ENCODE results near the gene PCDH9.

The PCDH9 gene

DNA sequence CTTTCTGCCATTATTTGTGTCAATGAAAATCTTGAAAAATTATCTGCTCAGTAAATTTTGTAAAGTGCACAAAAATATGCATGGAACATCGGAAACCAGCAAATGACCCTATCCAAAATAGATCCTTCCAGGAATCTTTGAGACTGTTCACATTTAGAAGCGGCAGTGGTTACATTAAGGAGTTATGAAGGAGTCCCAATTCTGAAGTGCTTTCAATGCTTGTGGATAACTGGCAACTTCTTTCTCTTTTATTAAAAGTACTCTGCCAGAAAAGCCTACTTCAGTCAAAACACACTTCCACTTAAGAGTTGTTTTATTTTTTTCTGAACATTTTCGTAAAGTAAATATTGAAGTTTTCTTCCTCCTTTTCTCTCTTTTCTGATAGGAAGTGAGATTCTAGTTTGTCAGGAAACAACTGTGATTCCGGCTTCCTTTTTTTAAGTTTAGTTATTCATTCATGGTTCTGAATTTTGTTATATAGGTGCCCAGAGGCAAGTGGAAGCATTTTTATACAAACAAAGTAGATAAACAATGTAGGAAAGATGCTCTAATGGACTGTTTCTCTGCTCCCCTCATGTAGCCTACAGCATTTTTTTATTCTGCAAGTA is 83.5 kb downstream of the PCDH9 start:
- Histone ChIP-seq H3K9me3 (ENCODE audit: control insufficient read depth, low read length) (no peaks in the 10 kb centered on the region), H3K27ac (ENCODE audit: insufficient read depth, low read depth, low read length, poor library complexity, severe bottlenecking) (no peak overlapping the region), H3K4me3 (ENCODE audit: insufficient read depth, low read depth, low read length) (no peak overlapping the region), H3K4me1 (ENCODE audit: control insufficient read depth, insufficient read depth, low read length) (peaks cover 16% of the 10 kb centered on the region), H3K36me3 (ENCODE audit: control insufficient read depth, insufficient read depth, low read length) (no peaks in the 10 kb centered on the region), H3K27me3 (ENCODE audit: control insufficient read depth, insufficient read depth, low read length, poor library complexity, severe bottlenecking) (no peaks in the 10 kb centered on the region)
- 91 to 93% methylated on average over 2 to 3 of the region's 4 CpGs for WGBS, 2 experiments

DNA sequence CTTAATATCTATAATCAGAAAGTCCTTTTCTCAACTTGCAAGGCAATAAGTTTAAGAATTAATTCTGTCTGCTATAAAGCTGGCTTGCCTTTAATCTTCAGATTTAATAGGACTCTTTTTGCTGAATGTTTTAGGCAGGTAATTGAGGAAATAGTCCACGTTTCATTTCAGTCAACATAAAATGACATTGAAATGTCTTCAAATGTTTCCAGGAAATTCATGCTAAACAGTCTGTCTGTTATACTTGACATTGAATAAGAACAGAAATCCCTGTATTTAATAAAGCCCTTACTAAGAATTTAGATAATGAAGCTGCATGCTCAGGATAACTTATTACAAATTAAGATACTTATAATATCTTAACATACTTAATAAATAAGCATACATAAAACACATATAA is 84.2 kb downstream of the PCDH9 start:
- H3K27ac ChIP-seq (ENCODE audit: insufficient read depth, low read depth, low read length, poor library complexity, severe bottlenecking) = no peak overlapping the region
- 91 to 100% methylated on average over 1 of the region's 1 CpG for WGBS, 2 experiments
- H3K27me3 ChIP-seq (ENCODE audit: control insufficient read depth, insufficient read depth, low read length, poor library complexity, severe bottlenecking) = no peaks in the 10 kb centered on the region
- H3K36me3 ChIP-seq (ENCODE audit: control insufficient read depth, insufficient read depth, low read length) = no peaks in the 10 kb centered on the region
- H3K4me3 ChIP-seq (ENCODE audit: insufficient read depth, low read depth, low read length) = no peak overlapping the region
- no peaks in the 10 kb centered on the region for H3K9me3 ChIP-seq (ENCODE audit: control insufficient read depth, low read length)
- H3K4me1 ChIP-seq (ENCODE audit: control insufficient read depth, insufficient read depth, low read length) = peaks cover 16% of the 10 kb centered on the region

DNA sequence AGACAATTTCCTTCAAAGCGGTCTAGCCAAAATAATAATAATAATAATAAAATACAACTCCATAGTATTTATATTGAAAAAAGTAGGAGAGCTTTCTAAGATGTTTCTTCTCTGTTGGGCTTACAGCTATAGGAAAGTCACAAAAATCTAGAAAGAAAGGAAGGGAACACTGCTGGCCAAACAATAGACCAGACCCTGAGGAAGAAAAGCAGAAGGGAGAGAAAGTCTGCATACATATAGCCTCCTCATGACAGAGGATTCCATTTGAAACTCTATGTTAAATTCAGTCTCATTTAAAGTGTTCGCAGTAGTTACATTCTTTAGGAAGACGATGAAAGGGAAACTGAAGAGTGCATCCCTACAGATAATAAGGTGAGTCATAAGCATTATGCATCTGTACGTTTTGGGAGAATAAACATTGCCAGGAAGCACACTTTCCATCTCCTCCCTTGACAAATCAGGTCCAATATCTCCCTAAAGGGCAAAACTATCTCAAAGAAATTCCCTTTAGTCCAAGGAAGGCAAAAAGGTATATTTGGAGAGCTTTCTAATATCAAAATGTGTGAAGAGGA is 86.5 kb downstream of the PCDH9 start:
- Histone ChIP-seq H3K9me3 (ENCODE audit: control insufficient read depth, low read length) (no peaks in the 10 kb centered on the region), H3K36me3 (ENCODE audit: control insufficient read depth, insufficient read depth, low read length) (no peaks in the 10 kb centered on the region), H3K27ac (ENCODE audit: insufficient read depth, low read depth, low read length, poor library complexity, severe bottlenecking) (no peak overlapping the region), H3K27me3 (ENCODE audit: control insufficient read depth, insufficient read depth, low read length, poor library complexity, severe bottlenecking) (no peaks in the 10 kb centered on the region), H3K4me1 (ENCODE audit: control insufficient read depth, insufficient read depth, low read length) (peaks cover 16% of the 10 kb centered on the region), H3K4me3 (ENCODE audit: insufficient read depth, low read depth, low read length) (no peak overlapping the region)
- 79 to 85% methylated on average over 3 of the region's 4 CpGs for WGBS, 2 experiments

DNA sequence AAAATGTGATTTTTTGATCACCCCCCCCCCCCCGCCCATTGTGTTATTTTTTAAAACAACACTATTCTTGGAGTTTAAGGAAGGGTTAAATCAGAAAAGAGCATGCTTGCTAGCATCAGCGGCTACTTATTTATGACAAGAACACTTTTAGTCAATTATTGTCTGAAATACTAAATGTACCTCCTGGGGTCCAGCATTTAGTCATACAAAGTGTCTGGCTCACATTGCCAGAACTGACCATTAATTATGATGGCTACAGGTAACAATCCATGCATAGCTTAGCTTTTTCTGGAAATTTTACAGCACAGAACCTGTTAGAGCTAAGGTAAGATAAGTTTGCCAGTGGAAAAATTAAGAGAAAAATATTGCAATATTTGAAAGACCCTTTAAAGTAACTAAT is 90.1 kb downstream of the PCDH9 start:
- Histone ChIP-seq H3K4me3 (ENCODE audit: insufficient read depth, low read depth, low read length) (no peak overlapping the region), H3K27ac (ENCODE audit: insufficient read depth, low read depth, low read length, poor library complexity, severe bottlenecking) (no peak overlapping the region), H3K27me3 (ENCODE audit: control insufficient read depth, insufficient read depth, low read length, poor library complexity, severe bottlenecking) (no peaks in the 10 kb centered on the region), H3K36me3 (ENCODE audit: control insufficient read depth, insufficient read depth, low read length) (no peaks in the 10 kb centered on the region), H3K4me1 (ENCODE audit: control insufficient read depth, insufficient read depth, low read length) (no peaks in the 10 kb centered on the region), H3K9me3 (ENCODE audit: control insufficient read depth, low read length) (no peaks in the 10 kb centered on the region)
- WGBS, 2 experiments = 80 to 91% methylated on average over 1 of the region's 2 CpGs

DNA sequence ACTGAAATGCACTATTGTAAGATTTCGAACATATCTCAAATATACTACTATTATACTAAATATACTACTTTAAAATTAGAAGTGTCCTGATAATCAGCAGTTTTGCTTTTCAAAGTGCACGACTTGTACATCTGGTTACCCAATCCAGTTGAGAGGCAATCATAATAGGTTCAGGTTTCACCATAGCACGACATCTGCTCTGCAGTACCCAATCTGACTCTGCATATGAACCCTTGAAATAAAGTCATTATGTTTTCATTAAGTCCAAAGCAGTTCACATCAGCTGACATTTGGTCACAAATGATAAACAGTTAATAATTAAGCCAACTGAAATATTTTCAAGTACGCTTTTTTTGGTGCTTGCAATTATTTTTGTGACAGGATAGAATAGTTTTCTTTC is 90.6 kb downstream of the PCDH9 start:
- no peaks in the 10 kb centered on the region for H3K27me3 ChIP-seq (ENCODE audit: control insufficient read depth, insufficient read depth, low read length, poor library complexity, severe bottlenecking)
- no peak overlapping the region for H3K4me3 ChIP-seq (ENCODE audit: insufficient read depth, low read depth, low read length)
- 89 to 90% methylated on average over 2 to 3 of the region's 4 CpGs for WGBS, 2 experiments
- H3K36me3 ChIP-seq (ENCODE audit: control insufficient read depth, insufficient read depth, low read length) = no peaks in the 10 kb centered on the region
- H3K9me3 ChIP-seq (ENCODE audit: control insufficient read depth, low read length) = no peaks in the 10 kb centered on the region
- H3K27ac ChIP-seq (ENCODE audit: insufficient read depth, low read depth, low read length, poor library complexity, severe bottlenecking) = no peak overlapping the region
- no peaks in the 10 kb centered on the region for H3K4me1 ChIP-seq (ENCODE audit: control insufficient read depth, insufficient read depth, low read length)

DNA sequence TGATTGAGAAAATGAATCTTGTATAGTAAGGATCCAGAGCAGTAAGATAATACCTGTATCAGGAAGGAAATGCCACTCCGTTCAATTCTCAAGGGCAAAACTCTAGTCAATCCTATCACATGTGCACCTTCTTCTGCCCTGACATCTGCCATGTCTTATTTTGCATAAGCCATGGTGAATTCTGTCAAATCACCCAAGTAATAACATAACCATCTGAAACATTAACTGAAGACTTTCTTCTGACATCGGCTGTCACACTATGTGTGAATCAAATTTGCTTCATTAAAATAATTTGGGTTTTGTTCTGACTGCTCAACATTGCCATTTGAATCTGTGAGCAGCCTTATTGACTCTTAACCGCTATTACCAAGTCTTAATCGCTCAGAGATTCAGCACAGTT is 91.2 kb downstream of the PCDH9 start:
- Histone ChIP-seq H3K4me1 (ENCODE audit: control insufficient read depth, insufficient read depth, low read length) (no peaks in the 10 kb centered on the region), H3K36me3 (ENCODE audit: control insufficient read depth, insufficient read depth, low read length) (no peaks in the 10 kb centered on the region), H3K4me3 (ENCODE audit: insufficient read depth, low read depth, low read length) (no peak overlapping the region), H3K27ac (ENCODE audit: insufficient read depth, low read depth, low read length, poor library complexity, severe bottlenecking) (no peak overlapping the region), H3K9me3 (ENCODE audit: control insufficient read depth, low read length) (no peaks in the 10 kb centered on the region), H3K27me3 (ENCODE audit: control insufficient read depth, insufficient read depth, low read length, poor library complexity, severe bottlenecking) (no peaks in the 10 kb centered on the region)
- WGBS, 2 experiments = 93 to 96% methylated on average over 4 of the region's 4 CpGs

DNA sequence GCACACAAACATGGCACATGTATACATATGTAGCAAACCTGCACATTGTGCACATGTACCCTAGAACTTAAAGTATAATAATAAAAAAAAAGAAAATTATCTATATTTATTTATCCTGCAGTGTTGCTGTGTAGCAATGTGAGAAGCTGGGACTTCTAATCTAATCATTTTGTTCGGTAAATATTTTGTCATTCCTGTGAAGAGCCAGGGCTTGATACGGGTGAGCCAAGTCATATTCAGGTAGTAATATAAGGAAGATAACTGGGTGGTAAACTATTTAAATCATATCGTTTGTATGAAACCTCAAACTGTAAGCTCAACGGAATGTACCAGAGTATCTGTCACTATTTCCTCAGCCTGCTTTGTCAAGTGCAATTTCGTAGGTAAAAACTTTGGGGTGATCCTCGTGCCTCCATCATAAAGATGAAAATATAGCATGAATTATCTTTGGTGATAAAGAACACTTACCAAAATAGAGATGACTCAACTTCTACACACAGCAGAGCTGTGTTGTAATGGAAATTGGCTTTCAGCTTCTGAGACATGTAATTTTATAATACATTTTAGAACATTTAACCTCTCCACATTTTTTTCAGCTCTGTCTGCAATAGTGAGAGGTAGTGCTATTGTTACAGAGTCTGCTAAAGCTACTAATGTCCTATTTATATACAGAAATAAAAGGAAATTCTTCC is 92.9 kb downstream of the PCDH9 start:
- Histone ChIP-seq H3K9me3 (ENCODE audit: control insufficient read depth, low read length) (no peaks in the 10 kb centered on the region), H3K4me1 (ENCODE audit: control insufficient read depth, insufficient read depth, low read length) (no peaks in the 10 kb centered on the region), H3K27ac (ENCODE audit: insufficient read depth, low read depth, low read length, poor library complexity, severe bottlenecking) (no peak overlapping the region), H3K4me3 (ENCODE audit: insufficient read depth, low read depth, low read length) (no peak overlapping the region), H3K36me3 (ENCODE audit: control insufficient read depth, insufficient read depth, low read length) (no peaks in the 10 kb centered on the region), H3K27me3 (ENCODE audit: control insufficient read depth, insufficient read depth, low read length, poor library complexity, severe bottlenecking) (no peaks in the 10 kb centered on the region)
- 92% methylated on average over 4 to 5 of the region's 6 CpGs for WGBS, 2 experiments

DNA sequence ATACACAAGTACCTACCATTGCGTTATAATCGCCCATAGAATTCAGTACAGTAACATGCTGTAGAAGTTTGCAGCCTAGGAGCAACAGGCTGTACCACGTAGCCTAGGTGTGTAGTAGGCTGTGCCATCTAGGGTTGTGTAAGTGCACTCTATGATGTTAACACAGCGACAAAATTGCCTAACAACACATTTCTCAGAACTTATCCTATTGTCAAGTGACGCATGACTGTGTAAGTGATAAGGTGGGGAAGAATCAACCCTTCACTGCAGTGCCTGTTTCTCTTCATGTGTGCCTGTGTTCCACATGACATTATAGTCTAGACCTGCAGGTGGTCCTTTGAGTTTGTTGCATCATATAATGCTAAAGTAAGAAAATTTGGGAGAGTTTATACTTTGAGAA is 94.0 kb downstream of the PCDH9 start:
- H3K27me3 ChIP-seq (ENCODE audit: control insufficient read depth, insufficient read depth, low read length, poor library complexity, severe bottlenecking) = no peaks in the 10 kb centered on the region
- WGBS, 2 experiments = 94 to 97% methylated on average over 4 to 5 of the region's 5 CpGs

DNA sequence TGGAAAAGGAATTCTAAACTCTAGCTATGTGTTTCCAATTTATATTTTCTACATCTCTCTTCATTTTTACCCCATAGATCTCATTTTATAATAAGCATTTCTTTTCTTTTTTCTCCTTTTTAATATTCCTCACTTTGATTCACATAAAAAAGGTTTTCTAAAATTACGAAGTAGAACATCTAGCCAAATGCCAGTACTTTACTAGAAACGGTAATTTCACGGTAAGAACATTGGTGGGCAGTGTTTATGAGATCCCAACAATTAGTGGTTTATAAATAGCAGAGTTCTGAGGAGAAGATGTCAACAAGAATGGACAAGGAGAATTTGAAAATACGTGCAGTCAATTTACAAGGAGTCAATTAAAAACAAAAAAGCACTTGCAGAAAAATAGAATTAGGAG is 94.8 kb downstream of the PCDH9 start:
- 97 to 98% methylated on average over 4 of the region's 4 CpGs for WGBS, 2 experiments
- Histone ChIP-seq H3K4me1 (ENCODE audit: control insufficient read depth, insufficient read depth, low read length) (no peaks in the 10 kb centered on the region), H3K27ac (ENCODE audit: insufficient read depth, low read depth, low read length, poor library complexity, severe bottlenecking) (no peak overlapping the region), H3K36me3 (ENCODE audit: control insufficient read depth, insufficient read depth, low read length) (no peaks in the 10 kb centered on the region), H3K27me3 (ENCODE audit: control insufficient read depth, insufficient read depth, low read length, poor library complexity, severe bottlenecking) (no peaks in the 10 kb centered on the region), H3K9me3 (ENCODE audit: control insufficient read depth, low read length) (no peaks in the 10 kb centered on the region), H3K4me3 (ENCODE audit: insufficient read depth, low read depth, low read length) (no peak overlapping the region)

More for the DNA sequence above, 94.0 kb downstream of the PCDH9 start:
- Histone ChIP-seq H3K27ac (ENCODE audit: insufficient read depth, low read depth, low read length, poor library complexity, severe bottlenecking) (no peak overlapping the region), H3K9me3 (ENCODE audit: control insufficient read depth, low read length) (no peaks in the 10 kb centered on the region), H3K4me1 (ENCODE audit: control insufficient read depth, insufficient read depth, low read length) (no peaks in the 10 kb centered on the region), H3K36me3 (ENCODE audit: control insufficient read depth, insufficient read depth, low read length) (no peaks in the 10 kb centered on the region), H3K4me3 (ENCODE audit: insufficient read depth, low read depth, low read length) (no peak overlapping the region)

DNA sequence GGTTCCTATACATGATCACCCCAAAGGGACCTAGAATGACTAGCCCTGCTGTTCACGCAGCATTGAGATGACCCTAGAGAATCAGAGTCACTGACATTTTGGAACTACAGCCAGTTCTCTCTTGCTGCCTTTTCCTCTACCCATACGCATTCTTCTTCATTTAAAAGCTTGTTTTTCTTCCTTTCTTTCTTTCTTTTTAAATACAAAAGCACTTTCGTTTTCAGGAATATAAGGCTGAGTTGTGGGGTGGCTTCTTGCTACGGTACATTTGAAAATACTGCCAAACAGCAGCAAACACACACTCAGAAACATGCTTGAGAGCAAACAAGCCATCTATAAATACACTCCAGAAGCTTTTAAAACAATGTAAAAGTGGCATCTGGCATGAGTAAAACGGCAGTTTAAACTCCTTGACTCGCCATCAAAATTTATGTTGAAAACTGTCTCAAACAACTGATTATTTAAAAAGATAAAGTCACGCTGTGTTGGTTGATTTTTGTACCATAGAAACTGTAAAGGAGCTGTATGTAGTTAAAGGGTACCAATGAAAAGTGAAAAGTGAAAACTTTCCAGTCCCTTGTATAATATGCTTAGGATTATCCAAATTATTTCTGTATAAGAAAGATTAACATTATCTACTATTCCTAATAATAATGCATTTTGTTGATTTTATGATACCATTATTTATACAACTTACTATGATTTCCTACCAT is 95.6 kb downstream of the PCDH9 start:
- WGBS, 2 experiments = 78 to 84% methylated on average over 5 to 7 of the region's 7 CpGs
- H3K27ac ChIP-seq (ENCODE audit: insufficient read depth, low read depth, low read length, poor library complexity, severe bottlenecking) = no peak overlapping the region

More for the DNA sequence above, 95.6 kb downstream of the PCDH9 start:
- H3K4me1 ChIP-seq (ENCODE audit: control insufficient read depth, insufficient read depth, low read length) = no peaks in the 10 kb centered on the region
- no peaks in the 10 kb centered on the region for H3K36me3 ChIP-seq (ENCODE audit: control insufficient read depth, insufficient read depth, low read length)
- H3K27me3 ChIP-seq (ENCODE audit: control insufficient read depth, insufficient read depth, low read length, poor library complexity, severe bottlenecking) = no peaks in the 10 kb centered on the region
- no peak overlapping the region for H3K4me3 ChIP-seq (ENCODE audit: insufficient read depth, low read depth, low read length)
- no peaks in the 10 kb centered on the region for H3K9me3 ChIP-seq (ENCODE audit: control insufficient read depth, low read length)

Measured in ectodermal cell (in vitro differentiated cells).